ENCODE data around the gene PGA5.
"Not testable (repeated sequence)": the region's sequence is repeated elsewhere in the genome, so short reads cannot be mapped to it uniquely, and the experiment has no call there.

Gene PGA5

GRCh38 chr11:61240875-61241274 is at the start of gene PGA5:
Gene PGA5 (plus strand): TSS chr11:61241175. CDS start chr11:61241227, 52 bp downstream.
- not testable (repeated sequence) for H3K27me3 ChIP-seq (ENCODE audit: insufficient read depth, low read length, poor library complexity, severe bottlenecking); H3K36me3 ChIP-seq (ENCODE audit: insufficient read depth, low read length); H3K4me1 ChIP-seq (ENCODE audit: insufficient read depth, low read length, poor library complexity, severe bottlenecking); H2AFZ ChIP-seq (ENCODE audit: low read length); H3K79me2 ChIP-seq (ENCODE audit: insufficient read depth, low read length); H3K4me3 ChIP-seq (ENCODE audit: low read length, poor library complexity, severe bottlenecking); H3K9me2 ChIP-seq (replicated peaks; ENCODE audit: low read depth, low read length); H3K9me3 ChIP-seq (ENCODE audit: insufficient read depth, low read depth, low read length); H3F3A ChIP-seq (ENCODE audit: low read depth); H4K20me1 ChIP-seq (ENCODE audit: insufficient read depth, low read length, poor library complexity, severe bottlenecking); H3K4me2 ChIP-seq (ENCODE audit: low read depth, low read length, poor library complexity, severe bottlenecking); H3K9ac ChIP-seq (ENCODE audit: low read depth, low read length, poor library complexity, severe bottlenecking)

DNA sequence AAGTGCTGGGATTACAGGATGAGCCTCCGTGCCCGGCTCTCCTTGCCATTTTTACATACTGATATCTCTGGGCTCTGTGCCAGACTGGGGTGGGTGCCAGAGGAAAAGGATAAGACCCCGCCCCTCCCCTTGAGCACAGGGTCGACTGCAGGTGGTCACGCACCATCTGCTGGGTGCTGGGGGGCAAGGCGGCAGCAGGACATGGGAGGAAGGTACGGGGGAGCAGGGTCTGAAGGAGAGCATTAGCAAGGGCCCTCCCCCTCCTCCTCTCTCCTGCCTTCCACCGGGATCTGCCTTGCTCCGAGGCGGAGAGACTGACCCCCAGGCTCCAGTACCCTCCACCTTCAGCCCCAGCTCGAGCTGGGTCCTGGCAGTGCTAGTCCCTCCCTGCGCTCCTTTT is 47.4 kb upstream of the PGA5 start:
- Histone ChIP-seq H2AFZ (ENCODE audit: low read length) (no peak overlapping the region), H3K4me3 (ENCODE audit: low read length, poor library complexity, severe bottlenecking) (no peak overlapping the region), H3K9me3 (ENCODE audit: insufficient read depth, low read depth, low read length) (no peaks in the 10 kb centered on the region), H3K4me2 (ENCODE audit: low read depth, low read length, poor library complexity, severe bottlenecking) (no peak overlapping the region), H3F3A (ENCODE audit: low read depth) (no peaks in the 10 kb centered on the region), H4K20me1 (ENCODE audit: insufficient read depth, low read length, poor library complexity, severe bottlenecking) (no peaks in the 10 kb centered on the region), H3K27me3 (ENCODE audit: insufficient read depth, low read length, poor library complexity, severe bottlenecking) (no peaks in the 10 kb centered on the region), H3K4me1 (ENCODE audit: insufficient read depth, low read length, poor library complexity, severe bottlenecking) (no peaks in the 10 kb centered on the region), H3K36me3 (ENCODE audit: insufficient read depth, low read length) (no peaks in the 10 kb centered on the region), H3K9me2 (replicated peaks; ENCODE audit: low read depth, low read length) (no peaks in the 10 kb centered on the region), H3K79me2 (ENCODE audit: insufficient read depth, low read length) (no peaks in the 10 kb centered on the region), H3K9ac (ENCODE audit: low read depth, low read length, poor library complexity, severe bottlenecking) (no peak overlapping the region)
- TF ChIP-seq EZH2phosphoT487 (IDR thresholded peaks at IDR 0.05; ENCODE audit: borderline replicate concordance) (no peak), CTCF (conservative IDR thresholded peaks at IDR 0.05; ENCODE audit: low read length) (no peak)

DNA sequence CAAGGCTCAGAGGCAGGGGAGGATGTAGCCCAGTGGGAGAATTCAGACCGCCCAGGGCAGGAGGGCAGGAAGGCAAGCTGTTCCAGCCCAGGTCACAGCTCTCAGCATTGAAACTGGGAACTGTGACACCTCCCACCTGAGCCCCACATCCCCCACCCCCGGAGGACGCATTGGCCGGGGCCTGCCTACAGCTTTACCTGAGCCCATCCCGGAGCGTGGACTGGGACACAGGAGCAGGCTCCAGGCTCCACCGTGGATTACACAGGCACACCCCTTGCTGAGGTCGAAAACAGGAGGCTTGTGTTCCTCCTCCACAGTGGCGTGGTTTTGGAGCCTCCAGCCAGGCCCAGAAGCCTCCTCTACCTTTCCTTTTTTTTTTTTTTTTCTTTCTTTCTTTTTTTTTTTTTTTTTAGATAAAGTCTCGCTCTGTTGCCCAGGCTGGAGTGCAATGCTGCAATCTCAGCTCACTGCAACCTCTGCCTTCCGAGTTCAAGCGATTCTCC is 46.8 kb upstream of the PGA5 start:
- no peaks in the 10 kb centered on the region for H3K27me3 ChIP-seq (ENCODE audit: insufficient read depth, low read length, poor library complexity, severe bottlenecking)
- TF ChIP-seq EZH2phosphoT487 (IDR thresholded peaks at IDR 0.05; ENCODE audit: borderline replicate concordance) (no peak), CTCF (conservative IDR thresholded peaks at IDR 0.05; ENCODE audit: low read length) (no peak)
- H3K36me3 ChIP-seq (ENCODE audit: insufficient read depth, low read length), result no peaks in the 10 kb centered on the region
- H3K4me3 ChIP-seq (ENCODE audit: low read length, poor library complexity, severe bottlenecking), result no peak overlapping the region
- H3K4me2 ChIP-seq (ENCODE audit: low read depth, low read length, poor library complexity, severe bottlenecking), result no peak overlapping the region
- no peak overlapping the region for H2AFZ ChIP-seq (ENCODE audit: low read length)
- H3K79me2 ChIP-seq (ENCODE audit: insufficient read depth, low read length), result no peaks in the 10 kb centered on the region
- no peaks in the 10 kb centered on the region for H3F3A ChIP-seq (ENCODE audit: low read depth)
- H4K20me1 ChIP-seq (ENCODE audit: insufficient read depth, low read length, poor library complexity, severe bottlenecking), result no peaks in the 10 kb centered on the region
- no peak overlapping the region for H3K9ac ChIP-seq (ENCODE audit: low read depth, low read length, poor library complexity, severe bottlenecking)
- no peaks in the 10 kb centered on the region for H3K9me3 ChIP-seq (ENCODE audit: insufficient read depth, low read depth, low read length)
- H3K9me2 ChIP-seq (replicated peaks; ENCODE audit: low read depth, low read length), result no peaks in the 10 kb centered on the region
- H3K4me1 ChIP-seq (ENCODE audit: insufficient read depth, low read length, poor library complexity, severe bottlenecking), result no peaks in the 10 kb centered on the region

DNA sequence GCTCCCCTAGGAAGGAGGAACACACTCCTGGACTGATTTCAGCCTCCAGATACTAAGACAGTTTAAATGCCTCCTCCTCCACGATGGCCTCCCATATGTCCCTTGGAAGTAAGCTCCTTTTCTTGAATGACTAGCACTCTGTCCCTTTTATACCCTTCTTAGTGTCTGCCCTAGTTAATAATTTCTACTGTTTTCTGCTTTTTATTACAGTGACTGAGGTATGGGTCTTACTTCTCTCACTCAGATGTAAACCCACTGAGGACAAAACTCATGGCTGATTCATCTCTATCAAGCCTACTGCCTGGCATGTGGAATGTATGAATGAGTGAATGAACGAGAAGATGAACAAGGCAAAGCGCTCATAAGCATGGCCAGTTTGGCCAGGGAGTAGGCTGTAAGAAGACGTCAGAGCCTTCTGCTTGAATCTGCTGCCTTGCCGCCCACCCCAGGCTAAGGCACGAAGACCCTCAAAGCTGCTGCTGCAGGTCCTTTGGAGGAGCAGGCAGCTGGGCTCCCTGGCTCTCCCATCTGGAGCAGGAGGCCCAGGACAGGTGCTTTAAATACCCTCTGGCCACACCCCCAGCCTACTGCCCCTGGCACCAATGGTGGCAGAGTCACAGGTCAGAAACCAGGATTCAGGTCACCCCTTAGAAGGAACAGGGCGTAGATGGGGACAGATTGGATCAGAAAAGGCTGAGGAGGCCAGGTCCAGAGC is 45.8 kb upstream of the PGA5 start:
- no peak overlapping the region for H3K4me3 ChIP-seq (ENCODE audit: low read length, poor library complexity, severe bottlenecking)
- H3K9me2 ChIP-seq (replicated peaks; ENCODE audit: low read depth, low read length), result no peaks in the 10 kb centered on the region
- no peak overlapping the region for H2AFZ ChIP-seq (ENCODE audit: low read length)
- H3K36me3 ChIP-seq (ENCODE audit: insufficient read depth, low read length), result no peaks in the 10 kb centered on the region
- no peaks in the 10 kb centered on the region for H3K4me1 ChIP-seq (ENCODE audit: insufficient read depth, low read length, poor library complexity, severe bottlenecking)
- no peaks in the 10 kb centered on the region for H3K79me2 ChIP-seq (ENCODE audit: insufficient read depth, low read length)
- H4K20me1 ChIP-seq (ENCODE audit: insufficient read depth, low read length, poor library complexity, severe bottlenecking), result no peaks in the 10 kb centered on the region
- H3K27me3 ChIP-seq (ENCODE audit: insufficient read depth, low read length, poor library complexity, severe bottlenecking), result no peaks in the 10 kb centered on the region
- no peaks in the 10 kb centered on the region for H3F3A ChIP-seq (ENCODE audit: low read depth)
- no peak overlapping the region for H3K4me2 ChIP-seq (ENCODE audit: low read depth, low read length, poor library complexity, severe bottlenecking)
- H3K9ac ChIP-seq (ENCODE audit: low read depth, low read length, poor library complexity, severe bottlenecking), result no peak overlapping the region
- no peaks in the 10 kb centered on the region for H3K9me3 ChIP-seq (ENCODE audit: insufficient read depth, low read depth, low read length)
- TF ChIP-seq CTCF (conservative IDR thresholded peaks at IDR 0.05; ENCODE audit: low read length) (no peak), EZH2phosphoT487 (IDR thresholded peaks at IDR 0.05; ENCODE audit: borderline replicate concordance) (no peak)

Data from Loucy (cell line).